DND-41 (cell line): Measurements from ENCODE around the gene OSBPL5.

ENCODE experiments used
- CTCF ChIP-seq: IDR thresholded peaks from 2 replicates; pipeline ENCODE4 v1.5.1; 2012; ENCODE audit warnings: borderline replicate concordance, low read length, moderate library complexity, mild to moderate bottlenecking; ENCODE audit not compliant: poor library complexity, severe bottlenecking; ENCODE audit errors: extremely low read depth
- EZH2 ChIP-seq: IDR thresholded peaks from 3 replicates; pipeline ENCODE4 v1.6.1; 2012; ENCODE audit warnings: borderline replicate concordance, low read depth, mild to moderate bottlenecking, moderate library complexity, low read length, inconsistent platforms; ENCODE audit not compliant: severe bottlenecking

- TF ChIP-seq CTCF: no peak
- TF ChIP-seq EZH2: no peak
Measured at GRCh38 chr11:3085052-3085451, 80.1 kb downstream of the OSBPL5 start.
